ENCODE measurements around the gene HDAC11. TPM values are rescaled to one million over a fixed set of nuclear protein-coding genes. Genes with fewer than 3 reads are reported as not detected.
A peak's percentile ranks its signal among the peaks of the same experiment; 100 is the strongest.

The HDAC11 gene
- total and polyA plus RNA-seq, 9 donors, result 14.9 to 20.2 (median 17.4) TPM

DNA sequence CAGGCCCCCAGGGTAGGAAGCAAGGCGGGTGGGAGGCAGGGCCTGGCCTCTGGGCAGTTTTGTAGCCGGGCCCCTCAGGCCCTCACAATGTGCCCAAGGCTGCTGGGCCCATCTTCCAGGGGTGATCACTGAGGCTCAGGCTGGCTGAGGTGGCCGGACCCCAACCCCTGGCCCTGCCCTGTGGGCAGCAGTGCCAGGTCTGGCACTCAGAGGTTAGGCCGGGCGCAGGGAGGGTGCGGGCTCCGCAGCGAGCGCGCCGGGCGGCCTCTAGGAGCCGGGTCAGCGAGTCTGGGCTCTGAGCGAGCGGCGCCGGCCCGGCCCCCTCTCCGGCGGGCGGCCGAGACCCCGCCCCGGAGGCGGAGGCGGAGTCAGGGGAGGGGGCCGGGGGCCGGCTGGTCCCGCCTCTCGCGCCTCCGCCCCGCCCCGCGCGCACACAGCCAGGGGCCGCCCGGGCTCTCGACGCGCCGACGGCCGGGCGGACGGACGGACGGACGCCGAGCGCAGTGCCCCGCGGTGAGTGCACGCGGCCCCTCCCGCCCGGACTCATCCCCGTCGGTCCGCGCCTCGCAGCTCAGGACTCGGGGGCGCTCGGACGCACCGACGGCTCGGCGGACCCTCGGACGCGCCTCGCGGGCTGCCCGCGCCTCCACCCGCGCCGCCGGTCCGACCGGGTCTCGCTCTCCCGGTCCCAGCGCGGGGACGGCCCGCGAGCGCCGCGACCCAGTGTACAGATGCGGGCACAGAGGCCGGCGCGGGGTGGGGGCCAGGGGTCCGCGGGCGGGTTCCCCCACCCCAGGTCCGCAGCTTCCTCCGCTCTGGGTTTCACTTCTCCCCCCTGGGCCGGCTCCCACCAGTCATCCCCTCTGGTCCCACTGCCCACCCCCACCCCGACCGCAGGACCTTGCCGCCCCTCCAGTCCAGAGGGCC, 68.9 kb downstream of the HDAC11 start, which contains the start of gene FBLN2:
FBLN2 (plus strand) TSS at position 430 of the 927 bp plus-strand sequence. CDS start 21,231 bp downstream, outside the sequence.
- H3K4me1 ChIP-seq (ENCODE audit: control insufficient read depth, insufficient read depth, low read length), result peaks cover 19% of the 10 kb centered on the region
- peak; percentile 81 for DNase-seq
- H3K4me3 ChIP-seq (ENCODE audit: low read length), result peak within 1 kb of the TSS; percentile 28
- 2% methylated on average over 98 of the region's 107 CpGs for WGBS (ENCODE audit: insufficient coverage)
- no peaks in the 10 kb centered on the region for H3K9me3 ChIP-seq (replicated peaks; ENCODE audit: control insufficient read depth, low read depth, low read length)
- no peaks in the 10 kb centered on the region for H3K36me3 ChIP-seq (ENCODE audit: control insufficient read depth, insufficient read depth, low read length)
- H3K27me3 ChIP-seq (ENCODE audit: control insufficient read depth, insufficient read depth, low read length), result peaks cover 22% of the 10 kb centered on the region
- no peak within 1 kb of the TSS for H3K27ac ChIP-seq (ENCODE audit: low read length)

DNA sequence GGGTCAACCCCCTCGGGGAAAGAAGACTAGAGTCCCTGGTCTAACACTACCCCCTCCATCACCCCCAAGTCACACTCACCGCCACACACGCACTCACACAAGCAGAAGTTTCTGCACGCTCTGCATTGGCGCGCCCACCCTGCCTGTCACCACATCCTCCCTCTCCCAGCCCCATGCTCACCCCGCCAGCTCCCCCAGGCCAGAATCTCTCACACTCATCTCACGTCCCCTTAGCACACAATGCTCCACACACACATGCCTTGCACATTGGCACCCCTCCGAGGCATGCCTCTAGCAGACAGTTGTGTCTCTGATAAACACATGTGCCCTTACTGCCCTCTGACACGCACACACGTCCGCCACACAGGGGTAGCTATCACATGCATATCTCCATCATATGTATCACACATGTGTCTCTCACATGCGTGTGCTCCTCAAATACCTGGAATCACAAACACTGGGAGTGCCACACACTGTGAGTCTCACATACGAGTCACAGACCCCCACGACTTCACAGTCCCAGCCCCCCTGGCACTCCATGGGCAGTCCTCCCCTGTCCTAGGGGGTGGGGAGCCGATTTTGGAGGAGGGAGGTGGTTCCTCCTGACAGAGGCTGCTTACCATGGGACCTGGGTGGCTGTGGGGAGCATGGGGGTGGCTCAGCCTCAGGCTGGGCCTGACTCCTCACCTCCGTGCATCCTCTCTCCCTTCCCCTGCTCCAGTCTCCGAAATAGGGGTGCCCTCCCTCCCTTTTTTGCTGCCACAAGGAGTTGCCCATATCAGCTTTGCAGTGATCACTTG, 69.7 kb downstream of the HDAC11 start:
- Histone ChIP-seq H3K9me3 (replicated peaks; ENCODE audit: control insufficient read depth, low read depth, low read length) (no peaks in the 10 kb centered on the region), H3K36me3 (ENCODE audit: control insufficient read depth, insufficient read depth, low read length) (no peaks in the 10 kb centered on the region), H3K4me1 (ENCODE audit: control insufficient read depth, insufficient read depth, low read length) (peaks cover 19% of the 10 kb centered on the region), H3K27me3 (ENCODE audit: control insufficient read depth, insufficient read depth, low read length) (peaks cover 24% of the 10 kb centered on the region), H3K4me3 (ENCODE audit: low read length) (peak overlapping the region; percentile 15), H3K27ac (ENCODE audit: low read length) (no peak overlapping the region)
- peak; percentile 40 for DNase-seq
- WGBS (ENCODE audit: insufficient coverage), result 57% methylated on average over 13 of the region's 18 CpGs

DNA sequence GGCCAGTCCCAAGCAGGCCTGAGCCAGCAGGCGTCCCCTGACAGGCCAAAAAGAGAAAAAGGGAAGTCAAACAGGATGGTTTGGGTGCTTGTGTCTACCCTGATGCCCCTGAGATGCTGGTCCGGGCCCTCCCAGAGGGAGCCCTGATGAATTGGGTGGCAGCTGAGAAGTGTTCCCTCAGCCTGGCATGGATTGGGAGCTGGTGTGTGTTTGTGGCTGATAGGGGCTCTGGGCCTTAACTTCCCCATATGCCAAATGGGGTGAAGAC, 70.3 kb downstream of the HDAC11 start:
- 72% methylated on average over 2 of the region's 2 CpGs for WGBS (ENCODE audit: insufficient coverage)

DNA sequence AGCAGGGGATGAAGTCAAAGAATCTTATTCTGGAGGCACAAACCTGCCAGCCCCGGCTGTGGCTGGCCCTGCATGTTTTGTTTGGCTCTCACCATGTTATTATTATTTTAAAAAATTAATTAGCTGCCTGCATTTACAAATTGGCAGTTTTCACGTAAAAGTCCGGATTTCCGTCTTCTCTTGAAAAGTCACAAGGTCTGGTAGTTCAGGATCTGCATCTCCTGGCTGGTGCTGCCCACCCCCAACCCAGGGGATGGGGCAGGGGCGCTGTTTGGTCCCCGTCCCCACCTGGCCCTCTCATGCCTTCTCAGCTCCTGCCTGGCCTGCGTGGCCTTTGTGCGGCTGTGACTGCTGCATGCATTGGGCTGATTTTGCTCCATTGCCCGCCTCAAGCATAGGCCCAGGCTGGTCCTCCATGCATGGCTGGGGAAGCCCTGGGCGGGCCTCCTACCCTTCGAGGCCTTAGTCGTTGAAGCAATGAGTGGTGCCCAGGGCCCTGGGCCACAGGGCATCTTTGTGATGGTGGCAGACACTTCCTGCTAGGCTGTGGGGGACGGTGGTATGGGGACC, 70.8 kb downstream of the HDAC11 start:
- peaks cover 22% of the 10 kb centered on the region for H3K4me1 ChIP-seq (ENCODE audit: control insufficient read depth, insufficient read depth, low read length)
- H3K4me3 ChIP-seq (ENCODE audit: low read length), result no peak overlapping the region
- DNase-seq, result no peak
- H3K27me3 ChIP-seq (ENCODE audit: control insufficient read depth, insufficient read depth, low read length), result peaks cover 24% of the 10 kb centered on the region
- no peak overlapping the region for H3K27ac ChIP-seq (ENCODE audit: low read length)
- WGBS (ENCODE audit: insufficient coverage), result 88% methylated on average over 8 of the region's 13 CpGs
- H3K36me3 ChIP-seq (ENCODE audit: control insufficient read depth, insufficient read depth, low read length), result no peaks in the 10 kb centered on the region
- H3K9me3 ChIP-seq (replicated peaks; ENCODE audit: control insufficient read depth, low read depth, low read length), result no peaks in the 10 kb centered on the region

More for the DNA sequence above, 70.3 kb downstream of the HDAC11 start:
- peaks cover 19% of the 10 kb centered on the region for H3K4me1 ChIP-seq (ENCODE audit: control insufficient read depth, insufficient read depth, low read length)
- H3K36me3 ChIP-seq (ENCODE audit: control insufficient read depth, insufficient read depth, low read length), result no peaks in the 10 kb centered on the region
- H3K27ac ChIP-seq (ENCODE audit: low read length), result no peak overlapping the region
- no peaks in the 10 kb centered on the region for H3K9me3 ChIP-seq (replicated peaks; ENCODE audit: control insufficient read depth, low read depth, low read length)
- DNase-seq, result no peak
- H3K4me3 ChIP-seq (ENCODE audit: low read length), result no peak overlapping the region
- H3K27me3 ChIP-seq (ENCODE audit: control insufficient read depth, insufficient read depth, low read length), result peaks cover 24% of the 10 kb centered on the region

DNA sequence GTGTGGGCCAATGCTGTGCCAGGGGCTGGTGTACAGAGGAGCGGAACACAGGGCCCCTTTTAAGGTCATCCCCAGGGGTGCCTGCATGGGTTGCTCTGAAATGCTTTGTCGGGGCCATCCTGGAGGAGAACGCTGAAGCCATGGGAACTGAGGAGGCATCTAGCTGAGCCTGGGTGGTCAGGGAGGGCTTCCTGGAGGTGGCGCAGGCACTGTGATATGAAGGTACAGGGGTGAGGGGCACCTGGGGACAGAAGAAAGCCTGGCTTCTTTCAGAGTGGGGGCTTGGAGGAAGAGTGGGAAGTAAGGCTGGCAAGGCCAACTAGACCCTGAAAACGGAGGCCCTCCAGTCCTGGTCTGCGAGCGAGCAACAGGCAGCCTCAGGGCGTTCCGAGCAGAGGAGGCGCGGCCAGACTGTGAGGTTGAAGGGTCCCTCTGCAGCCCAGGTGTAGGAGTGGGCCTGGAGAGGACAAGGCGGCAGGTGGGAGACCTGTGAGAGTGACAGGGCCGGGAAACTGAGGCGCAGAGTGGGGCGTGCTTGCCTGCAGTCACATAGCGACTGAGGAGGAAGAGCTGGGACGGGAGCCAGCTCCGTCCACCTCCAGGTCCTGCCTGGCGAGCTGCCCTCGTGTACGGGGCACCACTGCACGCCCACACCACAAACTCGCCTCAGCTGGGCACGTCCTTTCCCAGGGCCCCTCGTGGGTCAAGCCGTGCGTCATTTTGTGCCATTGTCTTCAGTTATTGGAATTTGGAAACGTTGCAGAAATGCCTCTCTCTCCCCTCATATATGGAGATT, 72.9 kb downstream of the HDAC11 start:
- H3K4me1 ChIP-seq (ENCODE audit: control insufficient read depth, insufficient read depth, low read length), result peaks cover 33% of the 10 kb centered on the region
- no peak overlapping the region for H3K27ac ChIP-seq (ENCODE audit: low read length)
- no peak overlapping the region for H3K4me3 ChIP-seq (ENCODE audit: low read length)
- H3K27me3 ChIP-seq (ENCODE audit: control insufficient read depth, insufficient read depth, low read length), result peaks cover 20% of the 10 kb centered on the region
- no peaks in the 10 kb centered on the region for H3K9me3 ChIP-seq (replicated peaks; ENCODE audit: control insufficient read depth, low read depth, low read length)
- 75% methylated on average over 22 of the region's 28 CpGs for WGBS (ENCODE audit: insufficient coverage)
- no peaks in the 10 kb centered on the region for H3K36me3 ChIP-seq (ENCODE audit: control insufficient read depth, insufficient read depth, low read length)
- DNase-seq, result no peak

DNA sequence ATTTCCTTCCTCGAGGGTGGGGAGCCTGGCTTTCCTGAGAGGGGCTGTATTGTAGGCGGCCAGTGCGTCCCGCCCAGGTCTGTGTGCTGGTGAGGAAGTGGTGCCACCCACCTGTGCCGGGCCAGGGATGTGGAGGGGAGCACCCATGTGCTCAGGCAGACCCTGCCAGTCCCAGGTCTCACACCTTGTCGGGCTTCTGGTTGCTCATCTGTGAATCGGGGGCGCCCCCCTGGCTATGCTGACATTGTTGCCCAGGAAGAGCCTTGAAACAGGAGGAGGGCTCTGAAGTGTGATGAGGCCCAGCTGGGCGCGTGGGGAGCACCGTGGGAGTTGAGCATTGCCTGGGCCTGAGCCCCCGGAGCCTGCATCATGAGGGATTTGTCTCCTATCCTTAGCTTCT, 73.6 kb downstream of the HDAC11 start:
- H3K9me3 ChIP-seq (replicated peaks; ENCODE audit: control insufficient read depth, low read depth, low read length), result no peaks in the 10 kb centered on the region
- H3K36me3 ChIP-seq (ENCODE audit: control insufficient read depth, insufficient read depth, low read length), result no peaks in the 10 kb centered on the region
- no peak overlapping the region for H3K27ac ChIP-seq (ENCODE audit: low read length)
- H3K27me3 ChIP-seq (ENCODE audit: control insufficient read depth, insufficient read depth, low read length), result peaks cover 14% of the 10 kb centered on the region
- whole genome bisulfite sequencing (ENCODE audit: insufficient coverage), result 73% methylated on average over 12 of the region's 12 CpGs
- no peak for DNase-seq
- peaks cover 26% of the 10 kb centered on the region for H3K4me1 ChIP-seq (ENCODE audit: control insufficient read depth, insufficient read depth, low read length)
- H3K4me3 ChIP-seq (ENCODE audit: low read length), result no peak overlapping the region

DNA sequence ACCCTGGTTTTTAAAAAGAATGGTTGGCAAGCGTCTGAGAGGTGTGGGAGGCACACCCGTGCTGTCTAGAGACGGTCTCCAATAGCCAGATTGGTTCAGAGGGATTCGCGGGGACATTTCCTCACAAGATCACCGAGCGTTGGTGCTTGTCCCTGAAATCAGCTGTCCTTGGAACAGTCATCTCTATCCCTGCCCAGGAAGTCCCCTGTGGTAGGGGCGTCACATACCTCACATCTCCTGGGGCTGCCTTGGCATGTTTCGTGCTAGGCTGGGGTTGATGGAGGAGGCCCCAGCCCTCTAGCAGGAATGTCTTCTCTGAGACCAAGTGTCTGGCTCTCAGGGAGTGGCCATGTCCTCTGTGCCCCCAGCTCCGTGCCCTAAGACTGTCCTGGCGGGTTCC, 75.6 kb downstream of the HDAC11 start:
- no peaks in the 10 kb centered on the region for H3K36me3 ChIP-seq (ENCODE audit: control insufficient read depth, insufficient read depth, low read length)
- H3K9me3 ChIP-seq (replicated peaks; ENCODE audit: control insufficient read depth, low read depth, low read length), result no peaks in the 10 kb centered on the region
- peaks cover 31% of the 10 kb centered on the region for H3K4me1 ChIP-seq (ENCODE audit: control insufficient read depth, insufficient read depth, low read length)
- no peak overlapping the region for H3K4me3 ChIP-seq (ENCODE audit: low read length)
- no peak for DNase-seq
- no peak overlapping the region for H3K27ac ChIP-seq (ENCODE audit: low read length)
- peaks cover 9% of the 10 kb centered on the region for H3K27me3 ChIP-seq (ENCODE audit: control insufficient read depth, insufficient read depth, low read length)
- 69% methylated on average over 7 of the region's 11 CpGs for WGBS (ENCODE audit: insufficient coverage)

Other genes starting within 250 kb of the HDAC11 start
- gene NUP210, start 60.0 kb upstream of the HDAC11 start, total RNA-seq, result 4.5 TPM
- 10 to 100 TPM in 1 of 8 donors, 1 to 10 TPM in 7; 5.5 to 10.7 (median 7.8) TPM for gene NUP210, start 60.0 kb upstream of the HDAC11 start, polyA plus RNA-seq (ENCODE audit: insufficient read depth in 1 of 8, insufficient read length in 8 of 8, low replicate concordance in 1 of 8)
- 46.9 TPM for gene FBLN2, start 68.8 kb downstream of the HDAC11 start, total RNA-seq
- 10 to 100 TPM; 24.4 to 78.6 (median 62.6) TPM for gene FBLN2, start 68.8 kb downstream of the HDAC11 start, polyA plus RNA-seq (ENCODE audit: insufficient read depth in 1 of 8, insufficient read length in 8 of 8, low replicate concordance in 1 of 8)